MG63 (cell line): Measurements from ENCODE around the gene IL2RA. TPM values are rescaled to one million over a fixed set of nuclear protein-coding genes. Genes with fewer than 3 reads are reported as not detected.
A peak's percentile ranks its signal among the peaks of the same experiment; 100 is the strongest.

Experiments used
- DNase-seq: peaks from one replicate; pipeline ENCODE4 v3.0.0-alpha.2; 2020
- H3K27me3 ChIP-seq: fragments of 250-450 bp; sonication (Bioruptor Pico); 2 replicates; pipeline ENCODE4 v1.5.1; 2020; ENCODE audit warnings: mild to moderate bottlenecking, moderate library complexity
- H3K36me3 ChIP-seq: fragments of 250-450 bp; sonication (Bioruptor Pico); 2 replicates; pipeline ENCODE4 v1.5.1; 2020; ENCODE audit warnings: mild to moderate bottlenecking, moderate library complexity
- H3K4me3 ChIP-seq: fragments of 250-450 bp; sonication (Bioruptor Pico); 2 replicates; pipeline ENCODE4 v1.5.1; 2020; ENCODE audit warnings: mild to moderate bottlenecking, moderate library complexity
- H3K9me3 ChIP-seq: fragments of 250-450 bp; sonication (Bioruptor Pico); 2 replicates; pipeline ENCODE4 v1.5.1; 2020; ENCODE audit warnings: mild to moderate bottlenecking, moderate library complexity
- total RNA-seq: library from RNA; depleted of rRNA; stranded (reverse); fragments of >200 nt; shearing (Covaris generic); gene quantifications from 2 replicates; pipeline ENCODE4 v1.2.3, GENCODE V29; 2014; ENCODE audit warnings: low replicate concordance

IL2RA gene
- total RNA-seq, 1 experiment from 2014 or later = not detected

- peak; percentile 93 for DNase-seq
- Histone ChIP-seq H3K36me3 (peaks cover 8% of the 10 kb centered on the region; the same call in 1 of the 2 replicates), H3K27me3 (no peaks in the 10 kb centered on the region), H3K4me3 (peak within 1 kb of the TSS; percentile 87), H3K9me3 (no peaks in the 10 kb centered on the region)
These were observed 26.7 kb upstream of the IL2RA start, which contains the start of gene RBM17 for GRCh38 chr10:6088721-6089333. TSS of gene RBM17 (plus strand) at chr10:6089034. CDS start at chr10:6097066, 8,032 bp downstream.

GRCh38 chr10:6086375-6087233 lies 24.4 kb upstream of the IL2RA start:
- DNase-seq = peak; percentile 92
- Histone ChIP-seq H3K9me3 (no peaks in the 10 kb centered on the region), H3K36me3 (peaks cover 8% of the 10 kb centered on the region; the same call in 1 of the 2 replicates), H3K27me3 (no peaks in the 10 kb centered on the region), H3K4me3 (no peak overlapping the region)

- no peak overlapping the region for H3K4me3 ChIP-seq
- peak; percentile 40 for DNase-seq
- H3K27me3 ChIP-seq = no peaks in the 10 kb centered on the region
- no peaks in the 10 kb centered on the region for H3K36me3 ChIP-seq
- H3K9me3 ChIP-seq = no peaks in the 10 kb centered on the region
These were observed 21.6 kb upstream of the IL2RA start for GRCh38 chr10:6083523-6084475.

DNA sequence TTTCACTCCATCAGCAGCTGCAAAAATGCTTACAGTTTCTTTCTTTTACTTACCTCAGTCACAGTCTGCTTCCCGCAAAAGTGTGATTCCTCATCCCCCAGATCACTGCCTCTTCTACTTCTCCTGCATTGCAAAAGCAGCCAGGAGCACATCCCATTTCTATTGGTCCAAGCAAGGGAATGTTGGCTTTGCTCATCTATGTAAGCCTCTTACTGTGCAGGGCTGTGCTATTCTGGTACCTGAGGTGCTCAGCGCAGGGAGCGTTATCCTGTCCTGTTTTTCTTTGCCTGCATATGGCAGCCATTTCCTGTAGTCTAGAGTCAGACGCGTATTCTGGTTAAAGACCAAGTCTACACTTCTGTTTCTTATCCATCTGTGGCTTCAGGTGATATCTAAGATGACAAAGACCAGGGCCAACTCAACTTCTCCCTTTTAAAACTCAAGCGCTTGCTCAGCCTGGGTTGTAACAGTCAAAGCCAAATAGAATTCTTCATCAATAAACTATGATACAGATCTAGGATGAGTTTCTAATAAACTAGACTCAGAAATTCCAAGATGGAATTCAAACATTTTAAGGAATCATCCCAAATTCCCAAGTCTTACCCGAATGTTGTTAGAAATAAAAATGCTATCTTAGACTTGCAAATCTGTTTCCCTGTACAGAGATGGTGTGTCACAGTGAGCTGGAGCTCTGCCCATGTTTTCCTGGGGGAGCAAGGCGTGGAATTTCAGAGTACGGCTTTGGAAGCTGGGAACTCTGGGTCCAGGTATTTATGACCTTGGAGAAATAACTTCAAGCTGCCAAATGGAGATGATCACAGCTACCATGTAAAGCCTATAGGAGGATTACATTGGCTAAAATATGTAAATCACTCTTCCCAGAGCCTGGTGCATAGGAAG lies 20.6 kb upstream of the IL2RA start:
- H3K9me3 ChIP-seq = no peaks in the 10 kb centered on the region
- no peak overlapping the region for H3K4me3 ChIP-seq
- H3K36me3 ChIP-seq = no peaks in the 10 kb centered on the region
- no peaks in the 10 kb centered on the region for H3K27me3 ChIP-seq
- no peak for DNase-seq

- H3K27me3 ChIP-seq = peaks cover 9% of the 10 kb centered on the region
- no peak for DNase-seq
- no peak overlapping the region for H3K4me3 ChIP-seq
- H3K9me3 ChIP-seq = no peaks in the 10 kb centered on the region
- no peaks in the 10 kb centered on the region for H3K36me3 ChIP-seq
These were observed 18.3 kb upstream of the IL2RA start for GRCh38 chr10:6080417-6080973.

DNA sequence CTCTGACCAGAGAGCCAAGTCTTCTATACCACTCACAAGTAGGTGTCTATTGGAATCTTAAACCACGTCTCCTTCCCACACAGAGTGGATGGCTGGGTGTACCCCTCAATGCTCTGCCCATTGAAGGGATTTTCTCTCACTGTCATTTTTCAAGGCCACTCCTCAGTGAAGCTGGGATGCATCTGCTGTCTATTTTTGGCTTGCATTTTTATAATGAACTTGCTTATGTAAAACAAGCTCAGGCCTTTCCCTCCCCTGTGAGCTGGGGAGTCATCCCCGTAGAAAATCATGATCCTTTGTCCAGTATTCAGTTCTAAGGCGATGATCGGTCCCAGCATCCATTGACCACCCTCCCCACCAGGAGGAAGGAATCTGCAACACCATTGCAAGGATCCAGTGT lies 16.9 kb upstream of the IL2RA start:
- Histone ChIP-seq H3K4me3 (no peak overlapping the region), H3K9me3 (no peaks in the 10 kb centered on the region), H3K36me3 (no peaks in the 10 kb centered on the region), H3K27me3 (peaks cover 13% of the 10 kb centered on the region)
- DNase-seq = no peak

DNA sequence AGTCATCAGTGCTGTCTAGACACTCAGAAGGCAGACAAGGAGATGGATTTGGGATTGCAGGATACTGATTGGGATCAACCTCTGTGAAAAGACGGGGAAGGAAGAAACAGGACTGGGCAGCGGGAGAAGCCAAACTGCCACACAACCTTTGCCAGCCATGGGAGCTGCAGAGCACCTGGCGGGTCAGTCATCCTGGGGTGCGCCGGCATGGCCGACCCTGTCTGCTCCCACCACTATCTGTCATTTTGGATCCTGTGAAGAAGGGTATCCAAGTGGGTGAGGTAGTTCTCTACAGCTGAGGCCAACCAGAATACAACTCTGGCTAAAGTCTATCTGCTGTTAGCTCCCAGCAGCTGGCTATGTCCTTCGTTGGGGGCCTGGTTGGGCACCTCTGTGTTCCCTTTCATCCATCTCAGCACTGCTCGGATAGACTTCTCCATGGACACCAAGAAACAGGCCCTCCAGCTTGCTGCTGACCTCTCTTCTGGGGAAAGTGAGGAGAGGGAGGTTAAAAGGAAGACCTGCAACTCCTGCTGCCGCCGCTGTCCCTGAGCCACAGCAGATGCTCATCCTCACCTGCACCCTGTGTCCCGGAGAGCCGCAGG lies 15.0 kb upstream of the IL2RA start:
- Histone ChIP-seq H3K4me3 (no peak overlapping the region), H3K36me3 (no peaks in the 10 kb centered on the region), H3K9me3 (no peaks in the 10 kb centered on the region), H3K27me3 (peaks cover 18% of the 10 kb centered on the region)
- no peak for DNase-seq

- peaks cover 18% of the 10 kb centered on the region for H3K27me3 ChIP-seq
- H3K9me3 ChIP-seq = no peaks in the 10 kb centered on the region
- no peaks in the 10 kb centered on the region for H3K36me3 ChIP-seq
- H3K4me3 ChIP-seq = no peak overlapping the region
- DNase-seq = no peak
These were observed 12.5 kb upstream of the IL2RA start for GRCh38 chr10:6074489-6075301.

GRCh38 chr10:6072215-6072934 lies 10.2 kb upstream of the IL2RA start:
- peaks cover 18% of the 10 kb centered on the region for H3K27me3 ChIP-seq
- H3K9me3 ChIP-seq = no peaks in the 10 kb centered on the region
- H3K36me3 ChIP-seq = no peaks in the 10 kb centered on the region
- no peak for DNase-seq
- H3K4me3 ChIP-seq = no peak overlapping the region

DNA sequence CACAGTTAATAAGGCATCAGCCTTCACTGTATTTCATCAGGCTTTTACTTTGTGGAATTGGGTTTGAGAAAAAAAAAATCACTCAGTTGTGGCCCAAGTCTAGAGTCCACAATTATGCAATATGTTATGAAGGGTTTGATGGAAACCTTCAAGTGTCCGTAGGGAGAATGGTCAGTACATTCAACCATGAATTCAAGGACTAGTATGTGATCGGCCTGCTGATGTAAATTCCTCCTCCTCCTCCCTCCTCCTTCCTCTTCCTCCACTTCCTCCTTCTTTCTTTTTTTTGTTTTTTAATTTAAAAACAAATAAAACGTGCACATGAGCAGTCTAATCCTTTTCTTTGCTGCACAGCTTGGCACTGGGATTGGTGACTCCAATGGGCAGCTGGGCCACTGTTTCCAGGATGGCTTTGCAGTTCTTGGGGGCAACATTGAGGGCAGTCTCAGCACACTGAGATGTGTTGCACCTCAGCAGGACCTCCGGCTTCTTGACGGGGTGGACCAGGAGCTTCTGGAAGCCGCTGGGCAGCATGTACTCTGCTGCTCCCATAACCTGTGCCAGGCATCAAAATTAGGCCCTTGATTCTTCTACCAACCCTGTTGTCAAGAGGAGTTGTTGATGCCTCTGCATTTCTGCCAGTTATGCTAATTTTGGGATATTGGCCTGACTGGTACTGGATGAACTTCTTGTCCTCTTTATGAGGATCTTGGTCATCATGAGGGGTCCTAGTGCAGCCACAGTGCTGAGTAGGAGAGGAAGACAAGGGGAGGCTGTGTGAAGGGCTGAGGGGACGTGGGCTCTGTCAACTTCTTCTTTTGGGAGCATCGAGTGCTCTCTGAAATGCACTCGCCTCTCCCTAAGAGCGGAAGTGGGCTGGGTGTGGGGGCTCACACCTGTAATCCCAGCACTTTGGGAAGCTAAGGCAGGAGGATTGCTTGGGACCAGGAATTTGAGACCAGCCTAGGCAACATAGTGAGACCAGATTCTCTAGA lies 9.3 kb upstream of the IL2RA start:
- DNase-seq = no peak
- Histone ChIP-seq H3K4me3 (no peak overlapping the region), H3K36me3 (no peaks in the 10 kb centered on the region)

GRCh38 chr10:6070660-6071059 lies 8.5 kb upstream of the IL2RA start:
- peaks cover 11% of the 10 kb centered on the region for H3K27me3 ChIP-seq
- no peaks in the 10 kb centered on the region for H3K9me3 ChIP-seq
- no peak for DNase-seq
- no peaks in the 10 kb centered on the region for H3K36me3 ChIP-seq
- no peak overlapping the region for H3K4me3 ChIP-seq

More for the DNA sequence above, 9.3 kb upstream of the IL2RA start:
- Histone ChIP-seq H3K9me3 (no peaks in the 10 kb centered on the region), H3K27me3 (peaks cover 18% of the 10 kb centered on the region)

- Histone ChIP-seq H3K36me3 (no peaks in the 10 kb centered on the region), H3K9me3 (no peaks in the 10 kb centered on the region), H3K4me3 (no peak overlapping the region), H3K27me3 (peaks cover 7% of the 10 kb centered on the region; the same call in 1 of the 2 replicates)
- no peak for DNase-seq
These were observed 7.1 kb upstream of the IL2RA start for GRCh38 chr10:6069081-6069931.
